ENCODE measurements around the gene SACM1L.

The SACM1L gene, protein sequence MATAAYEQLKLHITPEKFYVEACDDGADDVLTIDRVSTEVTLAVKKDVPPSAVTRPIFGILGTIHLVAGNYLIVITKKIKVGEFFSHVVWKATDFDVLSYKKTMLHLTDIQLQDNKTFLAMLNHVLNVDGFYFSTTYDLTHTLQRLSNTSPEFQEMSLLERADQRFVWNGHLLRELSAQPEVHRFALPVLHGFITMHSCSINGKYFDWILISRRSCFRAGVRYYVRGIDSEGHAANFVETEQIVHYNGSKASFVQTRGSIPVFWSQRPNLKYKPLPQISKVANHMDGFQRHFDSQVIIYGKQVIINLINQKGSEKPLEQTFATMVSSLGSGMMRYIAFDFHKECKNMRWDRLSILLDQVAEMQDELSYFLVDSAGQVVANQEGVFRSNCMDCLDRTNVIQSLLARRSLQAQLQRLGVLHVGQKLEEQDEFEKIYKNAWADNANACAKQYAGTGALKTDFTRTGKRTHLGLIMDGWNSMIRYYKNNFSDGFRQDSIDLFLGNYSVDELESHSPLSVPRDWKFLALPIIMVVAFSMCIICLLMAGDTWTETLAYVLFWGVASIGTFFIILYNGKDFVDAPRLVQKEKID

DNA sequence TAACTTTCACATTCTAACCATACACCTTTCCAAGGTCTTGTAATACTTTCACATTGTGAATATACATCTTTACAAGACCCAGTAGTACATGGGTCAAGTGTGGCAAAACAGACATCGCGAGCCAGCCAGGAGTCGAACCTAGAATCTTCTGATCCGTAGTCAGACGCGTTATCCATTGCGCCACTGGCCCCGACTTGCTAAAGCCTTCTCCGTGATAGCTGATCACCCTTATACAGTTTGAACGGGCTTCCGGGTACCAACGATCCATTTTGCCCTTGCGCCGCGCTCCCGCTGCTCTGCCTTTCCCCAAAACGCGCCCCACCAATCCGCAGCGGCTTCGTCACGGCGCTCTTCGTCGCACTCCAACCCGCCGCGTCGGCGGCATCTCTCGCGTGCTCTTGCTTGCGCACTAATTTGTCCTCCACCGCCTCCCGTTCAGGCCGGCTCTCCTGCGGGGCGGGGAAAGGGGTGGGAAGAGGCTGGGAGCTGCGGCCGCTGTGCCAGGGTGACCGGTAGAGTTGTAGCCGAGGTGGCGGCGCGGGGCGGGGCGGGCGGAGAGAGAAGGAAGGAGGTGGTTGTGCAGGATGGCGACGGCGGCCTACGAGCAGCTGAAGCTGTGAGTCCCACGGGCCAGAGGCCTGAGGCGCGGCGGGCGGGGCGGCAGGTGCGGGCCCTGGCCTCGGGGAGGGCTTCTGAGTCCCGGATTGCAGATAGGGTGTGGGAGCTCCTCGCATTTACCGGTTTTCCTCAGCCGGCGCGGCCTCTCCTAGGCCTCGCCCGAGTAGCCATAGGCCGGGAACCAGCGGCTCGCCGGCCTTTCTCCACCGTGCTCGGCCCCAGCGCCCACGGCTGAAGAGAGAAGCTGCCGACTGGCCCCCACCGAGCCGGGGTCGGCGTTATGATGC is at the start of gene SACM1L:
Gene SACM1L (plus strand): TSS at position 515 of the 905 bp plus-strand sequence. CDS start 70 bp downstream, at position 585.
- H3K36me3 ChIP-seq (ENCODE audit: control insufficient read depth, insufficient read depth, low read length), result peaks cover 22% of the 10 kb centered on the region
- H3K9me3 ChIP-seq (ENCODE audit: control insufficient read depth, insufficient read depth, low read length), result no peaks in the 10 kb centered on the region
- H3K9ac ChIP-seq (ENCODE audit: low read depth, low read length), result peak within 1 kb of the TSS; percentile 84
- peak within 1 kb of the TSS; percentile 91 for H3K27ac ChIP-seq (ENCODE audit: low read depth, low read length)
- no peaks in the 10 kb centered on the region for H3K27me3 ChIP-seq (ENCODE audit: control insufficient read depth, insufficient read depth, low read length)
- peak within 1 kb of the TSS; percentile 83 for H3K4me3 ChIP-seq (ENCODE audit: low read depth, low read length)
- H3K4me1 ChIP-seq (ENCODE audit: control insufficient read depth, insufficient read depth, low read length), result peaks cover 36% of the 10 kb centered on the region

DNA sequence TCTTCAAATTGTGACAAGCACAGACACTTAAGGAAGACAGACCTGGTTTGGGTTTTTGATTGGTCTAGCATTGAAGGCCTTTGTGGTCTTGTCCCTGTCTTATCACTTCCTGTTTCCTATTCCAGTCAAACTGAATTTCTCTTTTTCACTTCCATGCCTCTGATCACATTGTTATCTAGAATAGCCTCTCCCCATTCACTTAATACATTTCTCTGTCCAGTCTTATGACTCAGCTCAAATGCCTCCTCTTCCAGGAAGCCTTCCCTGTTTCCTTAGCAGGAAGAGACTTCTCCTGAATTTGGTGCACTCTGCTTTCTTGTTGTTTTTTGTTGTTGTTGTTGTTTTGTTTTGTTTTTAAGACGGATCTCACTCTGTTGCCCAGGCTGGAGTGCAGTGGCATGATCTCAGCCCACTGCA is 49.1 kb upstream of the SACM1L start:
- no peaks in the 10 kb centered on the region for H3K9me3 ChIP-seq (ENCODE audit: control insufficient read depth, insufficient read depth, low read length)
- H3K27ac ChIP-seq (ENCODE audit: low read depth, low read length), result no peak overlapping the region
- H3K9ac ChIP-seq (ENCODE audit: low read depth, low read length), result no peak overlapping the region
- peaks cover 10% of the 10 kb centered on the region for H3K36me3 ChIP-seq (ENCODE audit: control insufficient read depth, insufficient read depth, low read length)
- H3K27me3 ChIP-seq (ENCODE audit: control insufficient read depth, insufficient read depth, low read length), result no peaks in the 10 kb centered on the region
- peaks cover 41% of the 10 kb centered on the region for H3K4me1 ChIP-seq (ENCODE audit: control insufficient read depth, insufficient read depth, low read length)
- H3K4me3 ChIP-seq (ENCODE audit: low read depth, low read length), result no peak overlapping the region

DNA sequence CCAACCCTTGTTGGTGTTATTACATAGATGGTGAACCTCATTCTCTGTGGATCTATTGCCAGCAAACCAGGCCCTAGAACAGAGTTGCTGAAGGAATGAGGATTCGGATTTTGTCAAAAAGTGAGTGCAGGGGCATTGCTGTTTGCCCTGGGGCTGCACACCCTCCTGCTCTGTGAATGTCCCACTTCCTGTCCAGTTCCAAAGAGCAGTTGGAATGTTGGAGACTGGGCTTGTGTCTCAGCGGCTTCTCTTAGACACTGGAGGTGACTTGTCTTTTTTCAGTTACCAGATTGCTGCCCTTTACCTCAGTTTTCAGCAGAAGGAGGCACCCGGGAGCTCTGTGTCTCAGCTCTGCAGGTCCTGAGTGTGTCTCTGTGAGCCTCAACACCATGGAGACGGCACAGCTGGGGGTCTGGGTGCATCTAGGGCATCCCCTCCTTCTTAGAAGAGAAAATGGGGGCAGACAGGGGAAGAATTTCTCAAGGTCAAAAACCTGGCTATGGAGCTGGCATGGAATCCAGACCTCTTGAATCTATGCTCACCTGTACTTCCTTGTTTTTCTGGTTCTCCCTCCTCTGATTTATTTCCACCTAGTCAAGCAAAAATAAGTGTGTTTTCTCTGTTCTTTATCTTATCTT is 48.4 kb upstream of the SACM1L start:
- no peak overlapping the region for H3K4me3 ChIP-seq (ENCODE audit: low read depth, low read length)
- H3K4me1 ChIP-seq (ENCODE audit: control insufficient read depth, insufficient read depth, low read length), result peaks cover 35% of the 10 kb centered on the region
- H3K27ac ChIP-seq (ENCODE audit: low read depth, low read length), result no peak overlapping the region
- peaks cover 10% of the 10 kb centered on the region for H3K36me3 ChIP-seq (ENCODE audit: control insufficient read depth, insufficient read depth, low read length)
- H3K9ac ChIP-seq (ENCODE audit: low read depth, low read length), result no peak overlapping the region
- no peaks in the 10 kb centered on the region for H3K9me3 ChIP-seq (ENCODE audit: control insufficient read depth, insufficient read depth, low read length)
- H3K27me3 ChIP-seq (ENCODE audit: control insufficient read depth, insufficient read depth, low read length), result no peaks in the 10 kb centered on the region

DNA sequence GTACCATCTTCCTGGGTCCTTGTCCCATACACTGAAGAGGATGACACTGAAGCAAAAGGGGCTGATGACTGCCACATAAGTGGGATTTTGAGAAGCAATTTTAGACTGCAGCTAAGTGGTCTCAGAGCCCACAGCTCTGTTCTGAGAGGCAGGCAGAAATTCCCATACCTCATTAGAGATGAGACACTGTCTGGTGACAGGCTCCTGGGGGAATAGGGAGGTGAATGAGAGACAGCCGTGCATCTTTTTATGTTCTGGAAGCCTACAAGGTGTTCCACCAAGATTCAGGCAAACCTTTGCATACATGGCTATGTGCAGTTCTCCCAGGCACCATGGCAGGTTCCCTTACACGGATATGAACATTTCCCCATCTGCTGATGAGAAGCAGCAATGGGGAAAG is 47.4 kb upstream of the SACM1L start:
- no peak overlapping the region for H3K4me3 ChIP-seq (ENCODE audit: low read depth, low read length)
- H3K9ac ChIP-seq (ENCODE audit: low read depth, low read length), result no peak overlapping the region
- H3K9me3 ChIP-seq (ENCODE audit: control insufficient read depth, insufficient read depth, low read length), result no peaks in the 10 kb centered on the region
- no peak overlapping the region for H3K27ac ChIP-seq (ENCODE audit: low read depth, low read length)
- H3K4me1 ChIP-seq (ENCODE audit: control insufficient read depth, insufficient read depth, low read length), result peaks cover 26% of the 10 kb centered on the region
- no peaks in the 10 kb centered on the region for H3K27me3 ChIP-seq (ENCODE audit: control insufficient read depth, insufficient read depth, low read length)
- peaks cover 3% of the 10 kb centered on the region; the same call in 1 of the 2 replicates for H3K36me3 ChIP-seq (ENCODE audit: control insufficient read depth, insufficient read depth, low read length)

DNA sequence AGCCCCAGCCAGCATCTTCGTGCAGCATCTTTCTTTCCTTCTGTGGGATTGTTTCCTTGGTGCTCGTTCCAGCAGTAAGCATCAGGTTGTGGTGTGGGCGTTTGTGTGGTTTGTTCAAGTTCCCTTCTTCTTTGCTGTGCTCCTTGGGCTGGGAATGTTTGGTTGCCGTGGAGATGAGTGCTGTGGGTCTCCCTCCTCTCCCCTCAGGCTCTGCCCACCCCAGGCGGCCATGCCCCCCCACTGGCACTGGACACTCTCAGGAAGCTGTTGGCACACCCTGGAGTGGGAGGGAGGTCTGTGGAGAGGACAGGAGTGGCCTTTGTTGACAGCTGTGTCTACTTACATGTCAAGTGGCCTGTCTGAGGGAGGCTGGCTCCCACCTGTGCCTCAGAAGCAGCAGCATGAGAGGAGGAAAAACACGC is 46.5 kb upstream of the SACM1L start:
- no peak overlapping the region for H3K9ac ChIP-seq (ENCODE audit: low read depth, low read length)
- peaks cover 3% of the 10 kb centered on the region; the same call in 1 of the 2 replicates for H3K36me3 ChIP-seq (ENCODE audit: control insufficient read depth, insufficient read depth, low read length)
- H3K27me3 ChIP-seq (ENCODE audit: control insufficient read depth, insufficient read depth, low read length), result no peaks in the 10 kb centered on the region
- no peak overlapping the region for H3K4me3 ChIP-seq (ENCODE audit: low read depth, low read length)
- H3K4me1 ChIP-seq (ENCODE audit: control insufficient read depth, insufficient read depth, low read length), result peaks cover 25% of the 10 kb centered on the region
- no peaks in the 10 kb centered on the region for H3K9me3 ChIP-seq (ENCODE audit: control insufficient read depth, insufficient read depth, low read length)
- H3K27ac ChIP-seq (ENCODE audit: low read depth, low read length), result no peak overlapping the region

DNA sequence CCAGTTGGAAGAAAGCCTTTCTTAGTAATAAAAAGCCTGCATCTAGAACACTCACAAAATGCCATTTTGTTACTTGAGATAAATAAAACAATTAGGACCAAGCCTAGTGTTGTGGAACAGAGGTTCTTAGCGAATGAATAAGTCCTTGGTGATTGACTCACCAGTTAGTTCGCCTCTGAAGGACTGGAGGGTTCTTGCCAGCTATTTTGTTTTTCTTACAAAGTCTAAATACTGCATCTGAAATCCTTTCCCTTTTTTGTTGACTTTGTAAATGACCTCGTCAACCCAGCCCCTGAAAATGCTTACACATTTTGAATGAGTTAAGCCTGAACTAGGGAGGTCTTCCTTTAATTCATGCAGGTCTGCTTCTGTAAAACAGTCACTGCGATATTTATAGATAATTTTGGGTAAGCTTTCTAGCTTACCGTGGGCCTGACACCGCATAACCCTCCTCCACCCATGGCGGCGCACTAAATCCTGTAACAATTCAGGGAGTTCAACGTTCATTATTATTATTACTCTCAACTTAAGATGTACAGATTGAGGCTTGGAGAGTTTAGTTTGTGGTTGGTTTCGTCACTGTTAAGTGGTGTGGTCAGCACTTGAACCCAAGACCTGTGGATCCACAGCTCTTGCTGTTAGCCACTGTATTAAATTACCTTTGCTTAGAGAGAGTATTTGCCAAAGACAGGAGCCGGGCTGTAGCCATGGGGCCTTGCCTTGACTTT is 45.0 kb upstream of the SACM1L start:
- no peaks in the 10 kb centered on the region for H3K9me3 ChIP-seq (ENCODE audit: control insufficient read depth, insufficient read depth, low read length)
- H3K27ac ChIP-seq (ENCODE audit: low read depth, low read length), result peak overlapping the region; percentile 66
- no peak overlapping the region for H3K4me3 ChIP-seq (ENCODE audit: low read depth, low read length)
- H3K36me3 ChIP-seq (ENCODE audit: control insufficient read depth, insufficient read depth, low read length), result peaks cover 3% of the 10 kb centered on the region; the same call in 1 of the 2 replicates
- H3K9ac ChIP-seq (ENCODE audit: low read depth, low read length), result no peak overlapping the region; the same call in 1 of the 2 replicates
- H3K4me1 ChIP-seq (ENCODE audit: control insufficient read depth, insufficient read depth, low read length), result peaks cover 19% of the 10 kb centered on the region
- H3K27me3 ChIP-seq (ENCODE audit: control insufficient read depth, insufficient read depth, low read length), result no peaks in the 10 kb centered on the region

DNA sequence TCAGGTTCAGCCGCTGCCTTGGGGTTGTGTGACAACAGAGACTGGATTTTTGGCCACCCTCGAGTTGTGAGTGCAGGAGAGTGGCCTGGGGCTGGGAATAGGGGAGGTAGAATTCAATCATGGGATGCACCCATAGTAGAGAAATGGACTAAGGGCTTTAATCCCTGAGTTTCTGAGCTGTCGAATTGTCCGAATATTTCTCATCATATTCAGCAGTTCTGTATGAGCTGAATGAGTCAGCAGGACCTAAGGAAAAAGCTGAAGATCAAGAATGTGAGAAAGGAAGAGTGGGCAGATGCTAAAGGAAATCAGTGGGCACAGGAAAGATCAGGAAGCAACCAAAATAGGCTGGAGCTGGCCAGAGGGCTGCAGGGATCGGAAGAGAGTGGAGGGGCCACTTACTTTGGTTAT is 44.4 kb upstream of the SACM1L start:
- Histone ChIP-seq H3K9ac (ENCODE audit: low read depth, low read length) (no peak overlapping the region), H3K27me3 (ENCODE audit: control insufficient read depth, insufficient read depth, low read length) (no peaks in the 10 kb centered on the region), H3K27ac (ENCODE audit: low read depth, low read length) (peak overlapping the region; percentile 66), H3K4me1 (ENCODE audit: control insufficient read depth, insufficient read depth, low read length) (peaks cover 19% of the 10 kb centered on the region), H3K36me3 (ENCODE audit: control insufficient read depth, insufficient read depth, low read length) (peaks cover 3% of the 10 kb centered on the region; the same call in 1 of the 2 replicates), H3K4me3 (ENCODE audit: low read depth, low read length) (no peak overlapping the region), H3K9me3 (ENCODE audit: control insufficient read depth, insufficient read depth, low read length) (no peaks in the 10 kb centered on the region)

DNA sequence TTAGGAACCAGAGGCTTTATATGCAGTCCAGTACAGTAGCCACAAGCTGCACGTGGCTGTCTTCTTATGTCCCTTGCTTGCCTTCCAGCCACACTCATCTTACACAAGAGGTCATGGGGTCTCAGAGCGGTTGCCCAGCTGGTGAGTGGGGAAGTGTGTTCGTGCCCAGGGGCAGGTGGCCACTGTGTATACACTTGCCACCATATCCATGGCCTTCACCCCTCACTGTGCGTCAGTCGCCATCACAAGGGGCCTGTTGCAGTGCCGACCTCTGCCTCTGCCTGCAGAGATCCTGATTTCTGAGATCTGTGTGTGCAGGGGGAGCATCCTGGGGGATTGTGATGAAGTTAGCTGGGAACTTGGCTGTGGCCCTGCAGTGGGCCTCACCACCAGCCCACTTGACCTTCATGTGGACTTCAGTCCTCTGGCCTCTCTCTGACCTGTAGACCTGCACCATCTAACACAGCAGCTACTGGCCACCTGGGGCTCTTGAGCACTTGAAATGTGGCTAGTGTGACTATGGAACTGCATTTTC is 43.1 kb upstream of the SACM1L start:
- Histone ChIP-seq H3K9ac (ENCODE audit: low read depth, low read length) (no peak overlapping the region), H3K4me3 (ENCODE audit: low read depth, low read length) (no peak overlapping the region), H3K27ac (ENCODE audit: low read depth, low read length) (no peak overlapping the region), H3K27me3 (ENCODE audit: control insufficient read depth, insufficient read depth, low read length) (no peaks in the 10 kb centered on the region), H3K36me3 (ENCODE audit: control insufficient read depth, insufficient read depth, low read length) (no peaks in the 10 kb centered on the region), H3K4me1 (ENCODE audit: control insufficient read depth, insufficient read depth, low read length) (peaks cover 19% of the 10 kb centered on the region), H3K9me3 (ENCODE audit: control insufficient read depth, insufficient read depth, low read length) (no peaks in the 10 kb centered on the region)

DNA sequence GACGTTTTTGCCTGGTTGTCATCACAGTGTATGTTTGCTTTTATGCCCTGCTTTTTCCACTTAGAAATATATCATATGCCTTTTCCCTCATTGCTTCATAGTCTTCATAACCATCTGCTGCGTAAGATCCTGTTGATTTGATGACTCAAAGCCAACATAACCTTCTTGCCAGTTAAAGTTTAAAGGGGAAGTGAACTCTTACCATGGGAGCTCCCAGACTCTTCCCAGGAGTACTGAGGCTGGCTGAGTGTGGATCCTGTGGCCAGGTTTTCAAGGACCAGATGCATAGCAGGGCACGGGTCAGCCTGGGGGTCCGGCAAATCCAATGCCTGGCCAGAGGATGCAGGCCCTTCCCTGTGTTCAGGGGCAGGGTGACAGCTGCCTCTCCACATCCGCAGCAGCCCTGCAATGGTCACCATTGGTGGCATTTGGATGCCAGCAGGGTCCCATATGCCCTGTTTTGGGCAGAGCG is 42.0 kb upstream of the SACM1L start:
- H3K4me1 ChIP-seq (ENCODE audit: control insufficient read depth, insufficient read depth, low read length), result peaks cover 19% of the 10 kb centered on the region

More for the DNA sequence above, 42.0 kb upstream of the SACM1L start:
- Histone ChIP-seq H3K27ac (ENCODE audit: low read depth, low read length) (no peak overlapping the region), H3K9me3 (ENCODE audit: control insufficient read depth, insufficient read depth, low read length) (no peaks in the 10 kb centered on the region), H3K9ac (ENCODE audit: low read depth, low read length) (no peak overlapping the region), H3K27me3 (ENCODE audit: control insufficient read depth, insufficient read depth, low read length) (no peaks in the 10 kb centered on the region), H3K36me3 (ENCODE audit: control insufficient read depth, insufficient read depth, low read length) (no peaks in the 10 kb centered on the region), H3K4me3 (ENCODE audit: low read depth, low read length) (no peak overlapping the region)
